Measurements from ENCODE around the gene TXNL4A.

GRCh38 chr18:79944746-79945117 lies 43.6 kb downstream of the TXNL4A start:
- TF ChIP-seq POLR2A (IDR thresholded peaks at IDR 0.05): no peak
- TF ChIP-seq CTCF (IDR thresholded peaks at IDR 0.05): no peak

Data from testis (tissue), 2 donors.